ENCODE data around the gene ARHGAP10. TPM values are rescaled to one million over a fixed set of nuclear protein-coding genes. Genes with fewer than 3 reads are reported as not detected.
"Not testable (repeated sequence)": the region's sequence is repeated elsewhere in the genome, so short reads cannot be mapped to it uniquely, and the experiment has no call there.

Gene ARHGAP10
- polyA plus RNA-seq, 3 donors = 18.7 to 21.8 (median 21.2) TPM

- no peak for DNase-seq (ENCODE audit: low read depth in 3 of 3, low spot score in 2 of 3)
Observed at GRCh38 chr4:148078061-148078460, 346.2 kb downstream of the ARHGAP10 start.

- no peak for DNase-seq (ENCODE audit: low read depth in 3 of 3, low spot score in 2 of 3)
Observed at GRCh38 chr4:148079961-148080360, 348.1 kb downstream of the ARHGAP10 start.

- DNase-seq (ENCODE audit: low read depth in 3 of 3, low spot score in 2 of 3) = no peak
Observed at GRCh38 chr4:148081267-148081666, 349.4 kb downstream of the ARHGAP10 start.

GRCh38 chr4:148081745-148082144 is 349.9 kb downstream of the ARHGAP10 start:
- no peak for DNase-seq (ENCODE audit: low read depth in 3 of 3, low spot score in 2 of 3)

GRCh38 chr4:148083073-148083472 is 351.2 kb downstream of the ARHGAP10 start:
- DNase-seq (ENCODE audit: low read depth in 3 of 3, low spot score in 2 of 3) = not testable (repeated sequence)

GRCh38 chr4:148089624-148090023 is 357.7 kb downstream of the ARHGAP10 start:
- no peak for DNase-seq (ENCODE audit: low read depth in 3 of 3, low spot score in 2 of 3)

GRCh38 chr4:148090029-148090428 is 358.1 kb downstream of the ARHGAP10 start:
- DNase-seq (ENCODE audit: low read depth in 3 of 3, low spot score in 2 of 3) = no peak

- DNase-seq (ENCODE audit: low read depth in 3 of 3, low spot score in 2 of 3) = no peak
Observed at GRCh38 chr4:148090503-148091476, 358.9 kb downstream of the ARHGAP10 start.

GRCh38 chr4:148091896-148092295 is 360.0 kb downstream of the ARHGAP10 start:
- no peak for DNase-seq (ENCODE audit: low read depth in 3 of 3, low spot score in 2 of 3)

- DNase-seq (ENCODE audit: low read depth in 3 of 3, low spot score in 2 of 3) = no peak
Observed at GRCh38 chr4:148092316-148093014, 360.6 kb downstream of the ARHGAP10 start.

GRCh38 chr4:148093065-148093464 is 361.2 kb downstream of the ARHGAP10 start:
- no peak for DNase-seq (ENCODE audit: low read depth in 3 of 3, low spot score in 2 of 3)

- no peak for DNase-seq (ENCODE audit: low read depth in 3 of 3, low spot score in 2 of 3)
Observed at GRCh38 chr4:148094149-148094548, 362.3 kb downstream of the ARHGAP10 start.

GRCh38 chr4:148095346-148095923 is 363.5 kb downstream of the ARHGAP10 start:
- DNase-seq (ENCODE audit: low read depth in 3 of 3, low spot score in 2 of 3) = no peak

- DNase-seq (ENCODE audit: low read depth in 3 of 3, low spot score in 2 of 3) = no peak
Observed at GRCh38 chr4:148097801-148098200, 365.9 kb downstream of the ARHGAP10 start.

GRCh38 chr4:148101235-148101634 is 369.3 kb downstream of the ARHGAP10 start:
- DNase-seq (ENCODE audit: low read depth in 3 of 3, low spot score in 2 of 3) = no peak

GRCh38 chr4:148101790-148102189 is 369.9 kb downstream of the ARHGAP10 start:
- DNase-seq (ENCODE audit: low read depth in 3 of 3, low spot score in 2 of 3) = no peak

GRCh38 chr4:148103597-148104355 is 371.9 kb downstream of the ARHGAP10 start:
- no peak for DNase-seq (ENCODE audit: low read depth in 3 of 3, low spot score in 2 of 3)

GRCh38 chr4:148108766-148109165 is 376.9 kb downstream of the ARHGAP10 start:
- DNase-seq (ENCODE audit: low read depth in 3 of 3, low spot score in 2 of 3) = no peak

GRCh38 chr4:148109216-148109615 is 377.3 kb downstream of the ARHGAP10 start:
- no peak for DNase-seq (ENCODE audit: low read depth in 3 of 3, low spot score in 2 of 3)

- DNase-seq (ENCODE audit: low read depth in 3 of 3, low spot score in 2 of 3) = no peak
Observed at GRCh38 chr4:148110169-148110568, 378.3 kb downstream of the ARHGAP10 start.

Data from right renal cortex interstitium (tissue), 3 donors.